Sigmoid colon (tissue), 7 donors: ENCODE data around the gene GNG14. TPM values are rescaled to one million over a fixed set of nuclear protein-coding genes. Genes with fewer than 3 reads are reported as not detected.

Source experiments
- DNase-seq: peaks from one replicate; pipeline ENCODE4 v3.0.0-alpha.2; 2019
- H3K27ac ChIP-seq, 4 donors: fragments of 200-600 bp; sonication (generic); one replicate each; pipeline ENCODE4 v1.5.1; 2016 to 2019; ENCODE audit warnings: mild to moderate bottlenecking in 1 of 4
- H3K27me3 ChIP-seq, 3 donors: fragments of 200-600 bp; sonication (generic); one replicate each; pipeline ENCODE4 v1.5.1; 2019; ENCODE audit warnings: mild to moderate bottlenecking in 1 of 3
- H3K36me3 ChIP-seq, 4 donors: fragments of 200-600 bp; sonication (generic); one replicate each; pipeline ENCODE4 v1.5.1; 2016 to 2019
- H3K4me1 ChIP-seq, 4 donors: fragments of 200-600 bp; sonication (generic); one replicate each; pipeline ENCODE4 v1.5.1; 2017 to 2019
- H3K4me3 ChIP-seq, 4 donors: fragments of 200-600 bp; sonication (generic); one replicate each; pipeline ENCODE4 v1.5.1; 2017 to 2019; ENCODE audit warnings: mild to moderate bottlenecking in 2 of 4, moderate library complexity in 1 of 4
- H3K9me3 ChIP-seq, 4 donors: fragments of 200-600 bp in 3 of 4; sonication (generic) in 3 of 4; one replicate each; pipeline versions ENCODE4 v1.5.1 to v1.6.1; 2013 to 2019
- CTCF ChIP-seq, 4 experiments: fragments of 450-650 bp in 3 of 4; fragments of 200-600 bp in 1 of 4; IDR thresholded peaks; one replicate each; pipeline ENCODE4 v1.5.1; 2016 to 2019; ENCODE audit warnings: antibody characterized with exemption in 4 of 4, mild to moderate bottlenecking in 3 of 4, moderate library complexity in 2 of 4
- EP300 ChIP-seq, 4 donors: sonication (generic); formaldehyde crosslinking; IDR thresholded peaks; one replicate each; pipeline ENCODE4 v1.6.1; 2017; ENCODE audit warnings: antibody characterized with exemption in 4 of 4
- POLR2A ChIP-seq, 2 donors: fragments of 450-650 bp; IDR thresholded peaks; one replicate each; pipeline ENCODE4 v1.6.1; 2016; ENCODE audit warnings: antibody characterized with exemption in 2 of 2, mild to moderate bottlenecking in 2 of 2, moderate library complexity in 2 of 2
- POLR2AphosphoS5 ChIP-seq, 4 donors: sonication (generic); formaldehyde crosslinking; IDR thresholded peaks; one replicate each; pipeline ENCODE4 v1.6.1; 2017; ENCODE audit warnings: antibody characterized with exemption in 4 of 4
- WGBS, 2 donors: extraction: QIAGEN DNeasy Blood & Tissue Kit; methylation state at CpG; one replicate each; pipeline ENCODE4 v1.1.7; 2013; 5-methylcytosine and 5-hydroxymethylcytosine counted together
- intact Hi-C: fragments of 100-400 bp; cut with DNase I; formaldehyde crosslinking; loops from one replicate; pipeline ENCODE4 v1.15.1; 2023
- polyA plus RNA-seq, 3 donors: library from polyadenylated mRNA; stranded (reverse); fragments of 200-250 nt; gene quantifications; one replicate each; pipeline ENCODE4 v1.2.3, GENCODE V29; 2013
- total RNA-seq, 4 donors: library from RNA; depleted of rRNA; stranded (reverse); fragments of >200 nt; gene quantifications; one replicate each; pipeline ENCODE4 v1.1.0, GENCODE V29; 2016
- donor health status: healthy with polysubstance abuse.
- donor health status: Bipolar disorder and iron deficiency.
- donor health status: healthy.

GNG14 gene
- total and polyA plus RNA-seq, 7 donors = not detected

- intact Hi-C loops = no loop called here
- no peak for DNase-seq
- no peaks in the 10 kb centered on the region for H3K27me3 ChIP-seq
- H3K4me1 ChIP-seq = peaks cover 0 to 40% (median 34%) of the 10 kb centered on the region in 4 donors
- no peak overlapping the region for H3K4me3 ChIP-seq
- TF ChIP-seq EP300 (IDR thresholded peaks at IDR 0.05) (no peak), POLR2A (IDR thresholded peaks at IDR 0.05) (no peak), CTCF (IDR thresholded peaks at IDR 0.05) (no peak), POLR2AphosphoS5 (IDR thresholded peaks at IDR 0.05) (no peak)
- H3K36me3 ChIP-seq = peaks cover 11 to 40% (median 20%) of the 10 kb centered on the region in 4 donors
- no peaks in the 10 kb centered on the region for H3K9me3 ChIP-seq
- 91 to 93% methylated on average over 24 of the region's 24 CpGs for WGBS, 2 donors
- H3K27ac ChIP-seq = no peak overlapping the region
Observed at GRCh38 chr19:12731337-12731736, 43.5 kb downstream of the GNG14 start.

- H3K4me3 ChIP-seq = peak overlapping the region; percentile 67 to 99 (median 96)
- H3K4me1 ChIP-seq = peaks cover 0 to 55% (median 48%) of the 10 kb centered on the region in 4 donors
- WGBS, 2 donors = 1 to 2% methylated on average over 15 of the region's 15 CpGs
- intact Hi-C loops = no loop called here
- no peaks in the 10 kb centered on the region for H3K27me3 ChIP-seq
- TF ChIP-seq POLR2AphosphoS5 (IDR thresholded peaks at IDR 0.05) (no peak), EP300 (IDR thresholded peaks at IDR 0.05) (no peak), POLR2A (IDR thresholded peaks at IDR 0.05) (no peak), CTCF (IDR thresholded peaks at IDR 0.05) (no peak)
- H3K27ac ChIP-seq = peak overlapping the region; percentile 83 to 96 (median 96)
- no peaks in the 10 kb centered on the region for H3K9me3 ChIP-seq
- H3K36me3 ChIP-seq = peaks cover 11 to 31% (median 20%) of the 10 kb centered on the region in 4 donors
- no peak for DNase-seq
Observed at GRCh38 chr19:12733369-12734214, 45.8 kb downstream of the GNG14 start.

DNA sequence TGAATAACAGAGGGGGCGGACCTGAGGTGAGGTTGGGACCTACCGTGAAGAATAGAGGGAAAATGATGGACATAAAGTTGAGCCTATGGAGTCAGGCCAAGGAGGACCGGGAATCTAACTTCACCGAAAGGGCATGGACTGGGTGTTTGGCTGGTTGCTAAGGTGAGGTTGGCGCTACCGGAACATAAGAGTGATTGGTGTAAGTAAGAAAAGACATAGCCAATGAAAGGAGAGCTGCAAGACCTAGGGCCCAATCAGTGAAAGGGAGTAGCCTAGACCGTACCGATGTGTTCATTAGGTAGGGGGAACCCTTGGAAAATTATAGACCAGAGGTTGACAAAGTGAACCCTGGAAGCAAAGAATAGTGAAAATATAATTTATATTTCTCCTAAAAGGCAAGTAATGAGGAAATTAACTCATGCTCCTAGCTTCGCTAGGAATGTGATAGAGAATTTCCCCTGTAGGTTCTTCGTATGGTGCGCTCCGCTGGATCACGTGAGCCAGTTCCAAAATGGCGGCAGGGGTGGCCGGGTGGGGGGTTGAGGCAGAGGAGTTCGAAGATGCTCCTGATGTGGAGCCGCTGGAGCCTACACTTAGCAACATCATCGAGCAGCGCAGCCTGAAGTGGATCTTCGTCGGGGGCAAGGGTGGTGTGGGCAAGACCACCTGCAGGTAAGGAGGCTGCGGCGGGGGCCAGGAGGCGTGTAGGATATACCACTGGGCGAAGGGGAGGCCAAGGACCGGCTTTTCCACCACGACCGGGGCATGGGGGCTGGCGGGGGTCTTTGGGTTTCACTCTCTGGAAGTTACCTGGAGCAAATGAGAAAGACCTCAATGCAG is 49.4 kb downstream of the GNG14 start, which contains the start of gene GET3:
GET3 (plus strand) TSS at position 503 of the 840 bp plus-strand sequence; CDS start at position 512, 9 bp downstream.
- H3K36me3 ChIP-seq = peaks cover 0 to 38% (median 9%) of the 10 kb centered on the region in 4 donors
- H3K9me3 ChIP-seq = no peaks in the 10 kb centered on the region
- peak within 1 kb of the TSS; percentile 85 to 90 (median 86) for H3K27ac ChIP-seq
- WGBS, 2 donors = 0% methylated on average over 29 of the region's 29 CpGs
- intact Hi-C loops = no loop called here
- peaks cover 0 to 45% (median 38%) of the 10 kb centered on the region in 4 donors for H3K4me1 ChIP-seq
- TF ChIP-seq CTCF (IDR thresholded peaks at IDR 0.05) (peak in 2 of 4 experiments; percentile 30 to 37), POLR2AphosphoS5 (IDR thresholded peaks at IDR 0.05) (peak; percentile 34 to 70 (median 50)), EP300 (IDR thresholded peaks at IDR 0.05) (no peak), POLR2A (IDR thresholded peaks at IDR 0.05) (peak; percentile 35 to 44)
- H3K4me3 ChIP-seq = peak within 1 kb of the TSS; percentile 80 to 95 (median 89)
- H3K27me3 ChIP-seq = no peaks in the 10 kb centered on the region
- DNase-seq = peak; percentile 98

DNA sequence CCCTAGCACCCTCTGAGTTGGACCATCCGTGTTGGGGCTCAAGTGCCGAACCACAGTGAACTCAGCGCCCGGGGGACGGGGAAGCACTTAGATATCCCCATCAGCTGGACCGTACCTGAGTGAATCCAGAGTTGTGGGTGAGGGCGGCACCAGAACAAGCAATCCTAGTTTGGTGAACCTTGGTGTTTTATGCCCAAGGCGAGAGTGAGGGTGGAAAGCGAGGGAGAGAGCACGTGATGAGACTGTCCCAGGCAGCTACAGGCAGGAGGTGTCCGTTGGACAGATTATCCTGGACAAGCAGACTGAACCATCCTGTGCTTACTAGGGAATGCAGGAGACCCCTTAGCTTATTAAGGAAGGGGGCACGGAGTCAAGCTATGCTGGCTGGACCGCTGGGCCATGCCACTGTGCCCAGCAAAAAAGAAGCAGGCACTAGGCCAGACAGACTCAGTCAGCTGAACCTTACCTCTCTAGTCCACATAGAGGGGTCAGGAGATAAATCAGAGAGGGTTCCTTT is 50.1 kb downstream of the GNG14 start:
- no peak for TF ChIP-seq POLR2AphosphoS5 (IDR thresholded peaks at IDR 0.05)
- TF ChIP-seq POLR2A (IDR thresholded peaks at IDR 0.05) = no peak
- no peak for TF ChIP-seq CTCF (IDR thresholded peaks at IDR 0.05)
- no peak for TF ChIP-seq EP300 (IDR thresholded peaks at IDR 0.05)
- Histone ChIP-seq H3K4me3 (peak overlapping the region; percentile 80 to 95 (median 89)), H3K27ac (peak overlapping the region; percentile 85 to 90 (median 86)), H3K27me3 (no peaks in the 10 kb centered on the region), H3K36me3 (peaks cover 0 to 44% (median 12%) of the 10 kb centered on the region in 4 donors), H3K9me3 (no peaks in the 10 kb centered on the region), H3K4me1 (peaks cover 0 to 38% (median 32%) of the 10 kb centered on the region in 4 donors)
- WGBS, 2 donors = 8 to 12% methylated on average over 13 of the region's 13 CpGs
- DNase-seq = no peak
- intact Hi-C loops = no loop called here
